BLaER1 treated with 17β-estradiol and CSF1 and Interleukin-3, amounts not matched to agents 10 nM and 100 nM (cell line): ENCODE results near the gene COG3.
"Not testable (repeated sequence)": the region's sequence is repeated elsewhere in the genome, so short reads cannot be mapped to it uniquely, and the experiment has no call there.

ENCODE experiments used
- H3K27ac ChIP-seq, 11 experiments: shearing (Covaris generic); formaldehyde crosslinking; 2 replicates each; pipeline ENCODE4 v1.8.1; 2022
- H3K27me3 ChIP-seq, 11 experiments: shearing (Covaris generic); formaldehyde crosslinking; 2 replicates each; pipeline ENCODE4 v1.8.1; 2022
- H3K36me3 ChIP-seq, 11 experiments: shearing (Covaris generic); formaldehyde crosslinking; 2 replicates each; pipeline ENCODE4 v1.8.1; 2022
- H3K4me1 ChIP-seq, 10 experiments: shearing (Covaris generic); formaldehyde crosslinking; 2 replicates each; pipeline ENCODE4 v1.8.1; 2022
- H3K4me2 ChIP-seq, 11 experiments: shearing (Covaris generic); formaldehyde crosslinking; 2 replicates each; pipeline ENCODE4 v1.8.1; 2022
- H3K4me3 ChIP-seq, 10 experiments: shearing (Covaris generic); formaldehyde crosslinking; 2 replicates each; pipeline ENCODE4 v1.8.1; 2022
- H3K9ac ChIP-seq, 11 experiments: shearing (Covaris generic); formaldehyde crosslinking; 2 replicates each; pipeline ENCODE4 v1.8.1; 2022
- H3K9me3 ChIP-seq, 11 experiments: shearing (Covaris generic); formaldehyde crosslinking; replicated peaks in 1 of 11; 2 replicates each; pipeline ENCODE4 v1.8.1; 2022
- H4K20me1 ChIP-seq, 11 experiments: shearing (Covaris generic); formaldehyde crosslinking; 2 replicates each; pipeline ENCODE4 v1.8.1; 2022
- Cebpa-rat ChIP-seq, 11 experiments: shearing (Covaris generic); IDR thresholded peaks; 2 replicates each; pipeline ENCODE4 v1.8.1; 2022

Gene COG3, protein sequence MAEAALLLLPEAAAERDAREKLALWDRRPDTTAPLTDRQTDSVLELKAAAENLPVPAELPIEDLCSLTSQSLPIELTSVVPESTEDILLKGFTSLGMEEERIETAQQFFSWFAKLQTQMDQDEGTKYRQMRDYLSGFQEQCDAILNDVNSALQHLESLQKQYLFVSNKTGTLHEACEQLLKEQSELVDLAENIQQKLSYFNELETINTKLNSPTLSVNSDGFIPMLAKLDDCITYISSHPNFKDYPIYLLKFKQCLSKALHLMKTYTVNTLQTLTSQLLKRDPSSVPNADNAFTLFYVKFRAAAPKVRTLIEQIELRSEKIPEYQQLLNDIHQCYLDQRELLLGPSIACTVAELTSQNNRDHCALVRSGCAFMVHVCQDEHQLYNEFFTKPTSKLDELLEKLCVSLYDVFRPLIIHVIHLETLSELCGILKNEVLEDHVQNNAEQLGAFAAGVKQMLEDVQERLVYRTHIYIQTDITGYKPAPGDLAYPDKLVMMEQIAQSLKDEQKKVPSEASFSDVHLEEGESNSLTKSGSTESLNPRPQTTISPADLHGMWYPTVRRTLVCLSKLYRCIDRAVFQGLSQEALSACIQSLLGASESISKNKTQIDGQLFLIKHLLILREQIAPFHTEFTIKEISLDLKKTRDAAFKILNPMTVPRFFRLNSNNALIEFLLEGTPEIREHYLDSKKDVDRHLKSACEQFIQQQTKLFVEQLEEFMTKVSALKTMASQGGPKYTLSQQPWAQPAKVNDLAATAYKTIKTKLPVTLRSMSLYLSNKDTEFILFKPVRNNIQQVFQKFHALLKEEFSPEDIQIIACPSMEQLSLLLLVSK

GRCh38 chr13:45464687-45465453 is at the start of gene COG3:
TSS of gene COG3 (plus strand) at chr13:45464939. CDS start at chr13:45465037, 98 bp downstream.
- H4K20me1 ChIP-seq = peaks cover 21 to 49% (median 43%) of the 10 kb centered on the region in 11 experiments; a peak in 20 of 22 replicates
- TF ChIP-seq Cebpa-rat (IDR thresholded peaks at IDR 0.05) = no peak
- peak within 1 kb of the TSS; percentile 88 to 97 (median 94) for H3K9ac ChIP-seq
- peak within 1 kb of the TSS; percentile 83 to 98 (median 90) for H3K4me3 ChIP-seq
- peaks cover 1 to 5% (median 4%) of the 10 kb centered on the region in 11 experiments; a peak in 17 of 22 replicates for H3K9me3 ChIP-seq
- H3K4me1 ChIP-seq = peaks cover 22 to 37% (median 30%) of the 10 kb centered on the region in 10 experiments
- H3K27me3 ChIP-seq = no peaks in the 10 kb centered on the region
- peak within 1 kb of the TSS; percentile 86 to 96 (median 91) for H3K27ac ChIP-seq
- H3K4me2 ChIP-seq = peak within 1 kb of the TSS; percentile 83 to 95 (median 91)
- H3K36me3 ChIP-seq = peaks cover 0 to 24% (median 12%) of the 10 kb centered on the region in 11 experiments; a peak in 5 of 22 replicates

DNA sequence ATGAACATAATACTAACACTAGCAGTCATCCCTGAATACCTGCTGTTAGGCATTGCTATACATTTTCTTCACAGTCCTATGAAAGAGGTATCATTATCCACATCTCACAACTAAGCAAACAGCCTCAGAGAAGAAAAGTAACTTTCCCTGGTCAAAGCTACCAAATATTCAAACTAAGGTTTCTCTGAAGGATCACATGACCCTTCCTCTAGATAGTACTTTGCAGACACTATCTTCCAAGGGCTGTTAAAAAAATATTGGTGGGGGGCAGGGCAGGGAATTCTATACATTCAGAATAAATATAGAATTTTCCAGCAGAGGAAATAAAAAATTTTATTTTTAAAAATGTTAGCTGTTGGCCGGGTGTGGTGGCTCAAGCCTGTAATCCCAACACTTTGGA is 49.6 kb upstream of the COG3 start:
- Histone ChIP-seq H3K27ac (no peak overlapping the region), H3K36me3 (peaks cover 9 to 24% (median 15%) of the 10 kb centered on the region in 11 experiments; a peak in 20 of 22 replicates), H3K4me1 (peaks cover 11 to 23% (median 14%) of the 10 kb centered on the region in 10 experiments), H3K9ac (no peak overlapping the region), H3K9me3 (no peaks in the 10 kb centered on the region), H3K27me3 (no peaks in the 10 kb centered on the region), H3K4me3 (no peak overlapping the region), H4K20me1 (peaks cover 0 to 32% (median 0%) of the 10 kb centered on the region in 11 experiments; a peak in 8 of 22 replicates), H3K4me2 (peak overlapping the region in 2 of 11 experiments; percentile 19; a peak in 1 of 22 replicates)
- TF ChIP-seq Cebpa-rat (IDR thresholded peaks at IDR 0.05) = no peak

DNA sequence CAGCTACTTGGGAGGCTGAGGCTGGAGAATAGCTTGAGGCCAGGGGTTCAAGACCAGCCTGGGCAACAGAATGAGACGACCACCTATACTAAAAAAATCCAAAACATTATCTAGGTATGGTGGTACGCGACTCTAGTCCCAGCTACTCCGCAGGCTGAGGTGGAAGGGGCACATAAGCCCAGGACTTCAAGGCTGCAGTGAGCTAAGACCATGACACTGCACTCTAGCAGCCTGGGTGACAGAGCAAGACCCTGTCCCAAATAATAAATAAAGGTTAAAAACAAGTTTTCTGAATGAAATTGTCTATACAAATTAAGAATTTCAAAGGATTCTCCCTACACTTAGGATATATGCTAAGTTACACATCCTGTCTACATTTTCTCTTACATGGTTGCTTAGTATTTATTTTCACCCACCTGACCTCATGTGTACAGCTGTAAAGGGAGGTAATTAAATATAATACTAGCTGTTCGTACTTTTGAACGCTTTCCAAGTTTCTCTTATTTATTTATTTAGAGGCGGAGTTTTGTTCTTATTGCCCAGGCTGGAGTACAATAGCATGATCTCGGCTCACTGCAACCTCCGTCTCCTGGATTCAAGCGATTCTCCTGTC is 48.1 kb upstream of the COG3 start:
- peak overlapping the region; percentile 79 to 94 (median 91) for H3K4me2 ChIP-seq
- H3K27ac ChIP-seq = peak overlapping the region; percentile 71 to 89 (median 83); a peak in 21 of 22 replicates
- peaks cover 10 to 19% (median 13%) of the 10 kb centered on the region in 10 experiments for H3K4me1 ChIP-seq
- H3K9me3 ChIP-seq = no peaks in the 10 kb centered on the region
- peak overlapping the region; percentile 80 to 89 (median 83) for H3K9ac ChIP-seq
- H4K20me1 ChIP-seq = peaks cover 0 to 25% (median 0%) of the 10 kb centered on the region in 11 experiments; a peak in 7 of 22 replicates
- peaks cover 0 to 9% (median under 1%) of the 10 kb centered on the region in 11 experiments; a peak in 4 of 22 replicates for H3K36me3 ChIP-seq
- no peak for TF ChIP-seq Cebpa-rat (IDR thresholded peaks at IDR 0.05)
- no peaks in the 10 kb centered on the region for H3K27me3 ChIP-seq
- peak overlapping the region; percentile 64 to 86 (median 78) for H3K4me3 ChIP-seq

- Histone ChIP-seq H3K4me3 (peak within 1 kb of the TSS; percentile 64 to 86 (median 78)), H3K27me3 (no peaks in the 10 kb centered on the region), H3K36me3 (peaks cover 0 to 9% (median 0%) of the 10 kb centered on the region in 11 experiments; a peak in 3 of 22 replicates), H3K4me1 (peaks cover 10 to 19% (median 13%) of the 10 kb centered on the region in 10 experiments), H3K27ac (peak within 1 kb of the TSS; percentile 71 to 89 (median 83); a peak in 21 of 22 replicates), H3K9ac (peak within 1 kb of the TSS; percentile 80 to 89 (median 83)), H4K20me1 (peaks cover 0 to 15% (median 0%) of the 10 kb centered on the region in 11 experiments; a peak in 7 of 22 replicates), H3K9me3 (no peaks in the 10 kb centered on the region), H3K4me2 (peak within 1 kb of the TSS; percentile 79 to 94 (median 91))
- no peak for TF ChIP-seq Cebpa-rat (IDR thresholded peaks at IDR 0.05)
These were observed 46.8 kb upstream of the COG3 start, which contains the start of gene SLC25A30 for GRCh38 chr13:45417790-45418534. TSS of gene SLC25A30 (minus strand) at chr13:45418373. CDS start at chr13:45411425, 6,948 bp downstream.

DNA sequence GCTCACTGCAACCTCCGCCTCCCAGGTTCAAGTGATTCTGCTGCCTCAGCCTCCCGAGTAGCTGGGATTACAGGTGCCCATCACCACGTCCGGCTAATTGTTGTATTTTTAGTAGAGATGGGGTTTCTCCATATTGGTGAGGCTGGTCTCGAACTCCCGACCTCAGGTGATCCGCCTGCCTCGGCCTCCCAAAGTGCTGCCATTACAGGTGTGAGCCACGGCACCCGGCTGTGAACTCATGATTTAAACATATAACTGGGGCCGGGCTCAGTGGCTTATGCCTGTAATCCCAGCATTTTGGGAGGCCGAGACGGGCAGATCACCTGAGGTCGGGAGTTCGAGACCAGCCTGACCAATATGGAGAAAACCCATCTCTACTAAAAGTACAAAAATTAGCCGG is 45.4 kb upstream of the COG3 start:
- H3K4me2 ChIP-seq, H3K36me3 ChIP-seq, H4K20me1 ChIP-seq, H3K9me3 ChIP-seq, H3K9ac ChIP-seq, H3K27me3 ChIP-seq, H3K4me3 ChIP-seq, H3K27ac ChIP-seq: not testable (repeated sequence)
- H3K4me1 ChIP-seq = peaks cover 10 to 19% (median 13%) of the 10 kb centered on the region in 10 experiments

DNA sequence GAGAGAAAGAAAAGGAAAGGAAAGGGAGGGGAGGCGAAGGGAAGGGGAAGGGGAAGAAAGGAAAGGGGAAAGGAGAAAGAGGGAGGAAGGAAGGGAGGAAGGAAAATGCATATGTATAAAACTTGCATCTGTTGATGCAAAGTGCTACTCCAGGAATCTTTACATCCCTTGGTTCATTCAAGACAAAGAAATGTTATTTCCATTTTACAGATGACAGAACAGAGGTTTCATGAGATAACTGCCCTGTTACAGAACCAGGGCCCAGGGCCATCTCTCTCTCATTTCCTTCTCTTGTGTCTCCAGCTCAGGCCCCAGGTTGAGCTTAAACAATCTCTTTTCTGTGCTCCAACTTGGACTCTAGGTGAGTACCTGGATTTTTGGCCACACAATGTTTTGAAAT is 44.8 kb upstream of the COG3 start:
- H3K4me3 ChIP-seq = no peak overlapping the region
- H3K4me2 ChIP-seq = no peak overlapping the region
- no peaks in the 10 kb centered on the region for H3K27me3 ChIP-seq
- no peak overlapping the region for H3K27ac ChIP-seq
- H4K20me1 ChIP-seq = peaks cover 0 to 3% (median 0%) of the 10 kb centered on the region in 11 experiments; a peak in 4 of 22 replicates
- no peak overlapping the region for H3K9ac ChIP-seq
- no peak for TF ChIP-seq Cebpa-rat (IDR thresholded peaks at IDR 0.05)
- peaks cover 10 to 14% (median 13%) of the 10 kb centered on the region in 10 experiments for H3K4me1 ChIP-seq
- H3K9me3 ChIP-seq = no peaks in the 10 kb centered on the region
- no peaks in the 10 kb centered on the region for H3K36me3 ChIP-seq

DNA sequence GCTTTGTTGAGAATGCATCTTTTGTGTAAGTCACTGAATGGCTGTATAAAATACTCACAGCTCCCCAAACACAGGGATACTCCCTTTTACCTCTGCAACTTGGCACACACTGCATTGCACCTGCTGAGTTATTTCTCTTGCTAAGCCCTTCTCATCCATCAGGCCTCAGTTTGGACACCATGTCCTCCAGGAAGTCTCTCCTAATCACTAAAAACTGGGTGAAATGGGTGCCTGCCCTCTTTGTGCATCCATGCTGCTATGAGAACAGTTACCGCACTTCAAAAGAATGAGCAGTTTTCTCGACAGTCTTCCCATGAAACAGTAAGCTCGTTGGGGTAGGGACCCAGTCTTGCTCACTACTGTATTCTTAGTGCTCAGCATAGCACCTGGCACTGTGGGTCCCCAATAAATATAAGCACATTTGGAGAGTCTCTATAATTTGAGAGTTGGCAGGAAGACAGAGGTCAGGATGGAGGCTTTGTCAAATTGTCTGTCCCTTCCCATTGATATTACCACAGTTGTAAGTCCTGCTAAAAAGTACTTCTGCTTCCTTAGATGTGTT is 41.9 kb upstream of the COG3 start:
- H3K9me3 ChIP-seq = no peaks in the 10 kb centered on the region
- H3K4me2 ChIP-seq = no peak overlapping the region
- H3K9ac ChIP-seq = no peak overlapping the region
- no peaks in the 10 kb centered on the region for H4K20me1 ChIP-seq
- H3K27me3 ChIP-seq = no peaks in the 10 kb centered on the region
- no peaks in the 10 kb centered on the region for H3K36me3 ChIP-seq
- no peak overlapping the region for H3K4me3 ChIP-seq
- TF ChIP-seq Cebpa-rat (IDR thresholded peaks at IDR 0.05) = no peak
- no peak overlapping the region for H3K27ac ChIP-seq
- H3K4me1 ChIP-seq = no peaks in the 10 kb centered on the region; a peak in 1 of 20 replicates

DNA sequence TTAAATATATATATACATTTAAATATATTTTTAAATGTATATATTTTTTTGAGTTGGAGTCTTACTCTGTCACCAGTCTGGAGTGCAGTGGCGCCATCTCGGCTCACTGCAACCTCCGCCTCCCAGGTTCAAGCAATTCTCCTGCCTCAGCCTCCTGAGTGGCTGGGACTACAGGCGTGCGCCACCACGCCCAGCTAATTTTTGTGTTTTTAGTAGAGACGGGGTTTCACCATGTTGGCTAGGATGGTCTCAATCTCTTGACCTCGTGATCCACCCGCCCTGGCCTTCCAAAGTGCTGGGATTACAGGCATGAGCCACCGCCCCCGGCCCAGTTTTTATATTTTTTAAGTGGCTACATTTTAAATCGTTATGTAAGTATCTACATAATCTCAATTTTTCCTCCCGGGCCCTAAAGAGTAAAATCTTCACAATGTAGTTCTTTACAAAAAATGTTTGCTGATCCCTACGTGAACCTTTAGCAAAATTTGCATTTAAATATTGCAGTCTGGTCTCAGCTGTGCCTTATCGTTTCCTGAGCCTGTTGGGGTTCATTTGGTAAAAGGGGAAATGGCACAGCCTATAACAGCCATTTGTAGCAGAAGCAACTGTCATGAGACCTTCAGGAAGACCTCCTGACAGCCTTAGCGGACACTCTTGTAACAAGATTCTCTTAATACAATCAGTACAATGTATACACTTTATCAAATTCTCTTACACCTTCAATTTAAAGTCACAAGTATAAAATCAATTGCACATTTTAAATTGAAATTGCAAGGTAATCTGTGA is 38.5 kb upstream of the COG3 start:
- H3K4me2 ChIP-seq, H3K4me1 ChIP-seq, H3K9ac ChIP-seq, H3K36me3 ChIP-seq, H3K27ac ChIP-seq, H3K9me3 ChIP-seq, H3K4me3 ChIP-seq, H4K20me1 ChIP-seq, H3K27me3 ChIP-seq: not testable (repeated sequence)
